SK-N-SH (cell line): ENCODE measurements around the gene PTBP1. TPM values are rescaled to one million over a fixed set of nuclear protein-coding genes. Genes with fewer than 3 reads are reported as not detected.
A peak's percentile ranks its signal among the peaks of the same experiment; 100 is the strongest.

Experiments used
- CTCF ChIA-PET: fragments of 300-600, 350-600 bp; formaldehyde crosslinking; extraction: SDS; loops from one replicate; lab custom pipeline; 2021; lab: Yijun Ruan, JAX
- POLR2A ChIA-PET: fragments of 350-600 bp; sonication (Branson Sonifier 250); formaldehyde crosslinking; extraction: SDS; loops from one replicate; lab custom pipeline; 2020; ENCODE audit warnings: antibody characterized with exemption, inconsistent platforms; lab: Yijun Ruan, JAX
- DNase-seq: peaks from one replicate; pipeline ENCODE4 v3.0.0; 2012
- H2AFZ ChIP-seq: fragments of 200-600 bp; sonication (generic); 2 replicates; pipeline ENCODE4 v1.8.1; 2016; ENCODE audit warnings: antibody characterized with exemption, mild to moderate bottlenecking, low read depth
- H3F3A ChIP-seq: fragments of 200-600 bp; sonication (generic); replicated peaks from 2 replicates; pipeline ENCODE3; 2016; ENCODE audit warnings: antibody characterized with exemption, mild to moderate bottlenecking; ENCODE audit not compliant: insufficient read depth
- H3K27ac ChIP-seq, 2 experiments: fragments of 200-500 bp in 1 of 2; fragments of 200-600 bp in 1 of 2; sonication (Bioruptor generic) in 1 of 2; sonication (generic), shearing (Covaris generic) in 1 of 2; 2 replicates each; pipeline versions ENCODE4 v1.5.1 to v1.6.1; 2014 to 2016; ENCODE audit warnings: low read depth in 2 of 2, inconsistent platforms in 1 of 2, low read length in 1 of 2, mild to moderate bottlenecking in 1 of 2, mixed read lengths in 1 of 2
- H3K27me3 ChIP-seq: fragments of 200-600 bp; sonication (generic), shearing (Covaris generic); 2 replicates; pipeline ENCODE4 v1.6.1; 2016; ENCODE audit warnings: mixed run types; ENCODE audit not compliant: insufficient read depth
- H3K36me3 ChIP-seq, 2 experiments: fragments of 200-500 bp in 1 of 2; fragments of 200-600 bp in 1 of 2; sonication (Bioruptor generic) in 1 of 2; sonication (generic) in 1 of 2; replicated peaks in 1 of 2; 2 replicates each; pipeline versions ENCODE3 to v1.5.1; 2014 to 2016; ENCODE audit warnings: low read length in 1 of 2, mild to moderate bottlenecking in 1 of 2; ENCODE audit not compliant: insufficient read depth in 2 of 2, control insufficient read depth in 1 of 2
- H3K4me1 ChIP-seq, 2 experiments: fragments of 200-500 bp in 1 of 2; fragments of 200-600 bp in 1 of 2; sonication (Bioruptor generic) in 1 of 2; sonication (generic), shearing (Covaris generic) in 1 of 2; 2 replicates each; pipeline versions ENCODE4 v1.5.1 to v1.6.1; 2014 to 2016; ENCODE audit warnings: low read depth in 1 of 2, low read length in 1 of 2, mixed run types in 1 of 2; ENCODE audit not compliant: insufficient read depth in 2 of 2, control insufficient read depth in 1 of 2
- H3K4me2 ChIP-seq: fragments of 200-600 bp; sonication (generic), shearing (Covaris generic); 2 replicates; pipeline ENCODE4 v1.6.1; 2017; ENCODE audit warnings: mixed run types
- H3K4me3 ChIP-seq, 2 experiments: fragments of 200-500 bp in 1 of 2; fragments of 200-600 bp in 1 of 2; sonication (Bioruptor generic) in 1 of 2; sonication (generic), shearing (Covaris generic) in 1 of 2; 2 replicates each; pipeline versions ENCODE4 v1.5.1 to v1.8.1; 2014 to 2016; ENCODE audit warnings: low read depth in 2 of 2, inconsistent platforms in 1 of 2, low read length in 1 of 2, mild to moderate bottlenecking in 1 of 2, mixed read lengths in 1 of 2, moderate library complexity in 1 of 2
- H3K79me2 ChIP-seq: fragments of 200-600 bp; sonication (generic); 2 replicates; pipeline ENCODE4 v1.8.1; 2017; ENCODE audit warnings: mild to moderate bottlenecking; ENCODE audit not compliant: insufficient read depth
- H3K9ac ChIP-seq: fragments of 200-600 bp; sonication (generic); 2 replicates; pipeline ENCODE4 v1.6.1; 2017; ENCODE audit warnings: mixed run types
- H3K9me2 ChIP-seq: fragments of 200-600 bp; sonication (generic); 2 replicates; pipeline ENCODE4 v1.6.1; 2017; ENCODE audit warnings: mixed run types
- H3K9me3 ChIP-seq: fragments of 200-600 bp; sonication (generic); 2 replicates; pipeline ENCODE4 v1.6.1; 2017; ENCODE audit warnings: mixed run types, mild to moderate bottlenecking, moderate library complexity
- H4K20me1 ChIP-seq: fragments of 200-600 bp; sonication (generic); 2 replicates; pipeline ENCODE4 v1.6.1; 2017; ENCODE audit warnings: mild to moderate bottlenecking, mixed run types; ENCODE audit not compliant: insufficient read depth
- EP300 ChIP-seq, 2 experiments: IDR thresholded peaks; 2 replicates each; pipeline versions ENCODE4 v1.4.0 to v1.6.1; 2012; ENCODE audit warnings: borderline replicate concordance in 1 of 2, low read depth in 1 of 2, low read length in 1 of 2
- FOSL2 ChIP-seq: IDR thresholded peaks from 2 replicates; pipeline ENCODE4 v1.4.0; 2012; ENCODE audit warnings: low read depth, mild to moderate bottlenecking, moderate library complexity, borderline replicate concordance
- GATA2 ChIP-seq: sonication (generic); formaldehyde crosslinking; IDR thresholded peaks from 2 replicates; pipeline ENCODE4 v1.5.0; 2020; ENCODE audit warnings: mild to moderate bottlenecking, missing genetic modification reagents
- MXI1 ChIP-seq: IDR thresholded peaks from 2 replicates; pipeline ENCODE4 v1.6.1; 2012; ENCODE audit warnings: mild to moderate bottlenecking, low read depth, low read length, improper control_type of control experiment
- NRF1 ChIP-seq: IDR thresholded peaks from 2 replicates; pipeline ENCODE4 v1.6.1; 2012; ENCODE audit warnings: low read depth, mild to moderate bottlenecking, low read length
- RAD21 ChIP-seq: IDR thresholded peaks from 2 replicates; pipeline ENCODE4 v1.6.1; 2012; ENCODE audit warnings: mild to moderate bottlenecking, low read length
- RFX5 ChIP-seq: IDR thresholded peaks from 2 replicates; pipeline ENCODE4 v1.6.1; 2012; ENCODE audit warnings: mild to moderate bottlenecking, improper control_type of control experiment, low read length
- SMC3 ChIP-seq: IDR thresholded peaks from 2 replicates; pipeline ENCODE4 v1.6.1; 2012; ENCODE audit warnings: low read depth, low read length, improper control_type of control experiment
- YY1 ChIP-seq: IDR thresholded peaks from 2 replicates; pipeline ENCODE4 v1.4.0; 2012; ENCODE audit warnings: low read depth, mild to moderate bottlenecking
- WGBS: methylation state at CpG from one replicate; pipeline ENCODE4 v1.1.6; 2017; ENCODE audit warnings: low lambda C conversion rate; 5-methylcytosine and 5-hydroxymethylcytosine counted together
- polyA plus RNA-seq, 3 experiments: library from polyadenylated mRNA; depleted of rRNA; stranded (reverse); fragments of >200 nt; gene quantifications; 2 replicates each; pipeline ENCODE4 v1.2.3, GENCODE V29; 2012
- TF ChIP-seq, protein P1 (sequence below): fragments of 150-350 bp; IDR thresholded peaks from 2 replicates; pipeline ENCODE4 v1.6.1; 2017; ENCODE audit warnings: antibody characterized with exemption, low read length, low read depth, borderline replicate concordance
- TF ChIP-seq, protein P2 (sequence below): IDR thresholded peaks from 2 replicates; pipeline ENCODE4; 2012
- TF ChIP-seq, protein P3 (sequence below): fragments of 200-600 bp; sonication (generic); IDR thresholded peaks from 2 replicates; pipeline ENCODE4 v1.6.1; 2017; ENCODE audit warnings: antibody characterized with exemption, mild to moderate bottlenecking, moderate library complexity
- TF ChIP-seq, protein P4 (sequence below): IDR thresholded peaks from 2 replicates; pipeline ENCODE4 v1.4.0; 2012; ENCODE audit warnings: low read depth, borderline replicate concordance

The PTBP1 gene
- polyA plus RNA-seq, 1 of the 3 experiments (the other 2 are of a cell fraction), result 243 TPM

DNA sequence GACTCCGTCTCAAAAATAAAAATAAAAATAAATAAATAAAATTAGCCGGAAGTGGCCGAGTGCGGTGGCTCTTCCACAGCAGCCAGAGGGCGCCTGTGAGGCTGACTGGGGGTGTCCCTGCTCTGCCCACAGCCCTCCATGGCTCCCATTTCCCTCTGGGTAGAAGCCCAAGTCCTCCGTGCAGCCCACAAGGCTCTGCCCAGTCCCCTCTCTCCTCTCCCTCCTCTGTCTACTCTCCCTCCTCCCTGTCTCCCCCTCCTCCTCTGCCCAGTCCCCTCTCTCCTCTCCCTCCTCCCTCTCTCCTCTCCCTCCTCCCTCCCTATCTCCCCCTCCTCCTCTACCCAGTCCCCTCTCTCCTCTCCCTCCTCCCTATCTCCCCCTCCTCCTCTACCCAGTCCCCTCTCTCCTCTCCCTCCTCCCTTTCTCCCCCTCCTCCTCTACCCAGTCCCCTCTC lies 25.9 kb upstream of the PTBP1 start:
- ChIA-PET CTCF (interaction anchor here (0.9 to 2.7 kb wide), 5 partner anchors 16 to 259 kb away, joined by 3 to 13 read pairs (median 4); no protein-coding TSS in a partner anchor), POLR2A (no interaction called here)
- Histone ChIP-seq H4K20me1 (no peaks in the 10 kb centered on the region), H3K4me2 (no peak overlapping the region), H3K79me2 (no peaks in the 10 kb centered on the region), H3K27me3 (no peaks in the 10 kb centered on the region), H3K9ac (no peak overlapping the region), H3K4me3 (no peak overlapping the region), H3K4me1 (no peaks in the 10 kb centered on the region), H3K27ac (no peak overlapping the region), H3F3A (peaks cover 7% of the 10 kb centered on the region)
- DNase-seq, result peak; percentile 80
- TF ChIP-seq YY1, result no peak
- TF ChIP-seq, protein P1, sequence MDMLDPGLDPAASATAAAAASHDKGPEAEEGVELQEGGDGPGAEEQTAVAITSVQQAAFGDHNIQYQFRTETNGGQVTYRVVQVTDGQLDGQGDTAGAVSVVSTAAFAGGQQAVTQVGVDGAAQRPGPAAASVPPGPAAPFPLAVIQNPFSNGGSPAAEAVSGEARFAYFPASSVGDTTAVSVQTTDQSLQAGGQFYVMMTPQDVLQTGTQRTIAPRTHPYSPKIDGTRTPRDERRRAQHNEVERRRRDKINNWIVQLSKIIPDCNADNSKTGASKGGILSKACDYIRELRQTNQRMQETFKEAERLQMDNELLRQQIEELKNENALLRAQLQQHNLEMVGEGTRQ, result no peak
- peak; percentile 38; the same call in 1 of the 2 replicates for TF ChIP-seq SMC3
- TF ChIP-seq NRF1, result no peak
- TF ChIP-seq EP300 (IDR thresholded peaks at IDR 0.05; ENCODE audit: borderline replicate concordance in 1 of 2, low read depth in 1 of 2, low read length in 1 of 2), result no peak
- TF ChIP-seq, protein P2, sequence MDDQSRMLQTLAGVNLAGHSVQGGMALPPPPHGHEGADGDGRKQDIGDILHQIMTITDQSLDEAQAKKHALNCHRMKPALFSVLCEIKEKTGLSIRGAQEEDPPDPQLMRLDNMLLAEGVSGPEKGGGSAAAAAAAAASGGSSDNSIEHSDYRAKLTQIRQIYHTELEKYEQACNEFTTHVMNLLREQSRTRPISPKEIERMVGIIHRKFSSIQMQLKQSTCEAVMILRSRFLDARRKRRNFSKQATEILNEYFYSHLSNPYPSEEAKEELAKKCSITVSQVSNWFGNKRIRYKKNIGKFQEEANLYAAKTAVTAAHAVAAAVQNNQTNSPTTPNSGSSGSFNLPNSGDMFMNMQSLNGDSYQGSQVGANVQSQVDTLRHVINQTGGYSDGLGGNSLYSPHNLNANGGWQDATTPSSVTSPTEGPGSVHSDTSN, result no peak
- no peak for TF ChIP-seq MXI1
- TF ChIP-seq GATA2 (CRISPR knock-in tag), result no peak
- TF ChIP-seq, protein P3, sequence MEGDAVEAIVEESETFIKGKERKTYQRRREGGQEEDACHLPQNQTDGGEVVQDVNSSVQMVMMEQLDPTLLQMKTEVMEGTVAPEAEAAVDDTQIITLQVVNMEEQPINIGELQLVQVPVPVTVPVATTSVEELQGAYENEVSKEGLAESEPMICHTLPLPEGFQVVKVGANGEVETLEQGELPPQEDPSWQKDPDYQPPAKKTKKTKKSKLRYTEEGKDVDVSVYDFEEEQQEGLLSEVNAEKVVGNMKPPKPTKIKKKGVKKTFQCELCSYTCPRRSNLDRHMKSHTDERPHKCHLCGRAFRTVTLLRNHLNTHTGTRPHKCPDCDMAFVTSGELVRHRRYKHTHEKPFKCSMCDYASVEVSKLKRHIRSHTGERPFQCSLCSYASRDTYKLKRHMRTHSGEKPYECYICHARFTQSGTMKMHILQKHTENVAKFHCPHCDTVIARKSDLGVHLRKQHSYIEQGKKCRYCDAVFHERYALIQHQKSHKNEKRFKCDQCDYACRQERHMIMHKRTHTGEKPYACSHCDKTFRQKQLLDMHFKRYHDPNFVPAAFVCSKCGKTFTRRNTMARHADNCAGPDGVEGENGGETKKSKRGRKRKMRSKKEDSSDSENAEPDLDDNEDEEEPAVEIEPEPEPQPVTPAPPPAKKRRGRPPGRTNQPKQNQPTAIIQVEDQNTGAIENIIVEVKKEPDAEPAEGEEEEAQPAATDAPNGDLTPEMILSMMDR, result peak; percentile 50
- TF ChIP-seq RAD21, result peak; percentile 33
- TF ChIP-seq, all 33 proteins: peak for 3
- Histone ChIP-seq H3K36me3 (no peaks in the 10 kb centered on the region), H3K9me3 (no peaks in the 10 kb centered on the region), H3K9me2 (no peaks in the 10 kb centered on the region), H2AFZ (no peak overlapping the region)
- 14% methylated on average over 6 of the region's 6 CpGs for WGBS

DNA sequence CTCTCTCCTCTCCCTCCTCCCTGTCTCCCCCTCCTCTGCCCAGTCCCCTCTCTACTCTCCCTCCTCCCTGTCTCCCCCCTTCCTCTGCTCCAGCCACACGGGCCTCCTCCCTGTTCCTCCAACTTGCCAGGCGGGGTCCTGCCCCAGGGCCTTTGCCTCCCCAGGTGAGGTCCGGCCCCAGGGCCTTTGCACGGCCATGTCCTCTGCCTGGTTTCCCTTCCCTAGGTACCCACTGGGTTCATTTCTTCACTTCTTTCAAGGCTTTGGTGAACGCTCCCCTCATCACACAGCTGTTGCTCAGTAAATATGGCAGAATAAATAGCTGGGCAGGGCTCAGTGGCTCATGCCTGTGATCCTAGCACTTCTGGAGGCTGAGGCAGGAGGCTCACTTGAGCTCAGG lies 25.2 kb upstream of the PTBP1 start:
- DNase-seq, result no peak
- H3K27ac ChIP-seq, result no peak overlapping the region
- H2AFZ ChIP-seq, result no peak overlapping the region
- H3K79me2 ChIP-seq, result no peaks in the 10 kb centered on the region
- no peak overlapping the region for H3K9ac ChIP-seq
- H3K27me3 ChIP-seq, result no peaks in the 10 kb centered on the region
- 80% methylated on average over 5 of the region's 5 CpGs for WGBS
- no peak overlapping the region for H3K4me3 ChIP-seq
- H3K36me3 ChIP-seq, result no peaks in the 10 kb centered on the region
- no peaks in the 10 kb centered on the region for H3K4me1 ChIP-seq
- H4K20me1 ChIP-seq, result no peaks in the 10 kb centered on the region
- H3K9me3 ChIP-seq, result no peaks in the 10 kb centered on the region
- H3K4me2 ChIP-seq, result no peak overlapping the region
- H3F3A ChIP-seq, result peaks cover 7% of the 10 kb centered on the region
- H3K9me2 ChIP-seq, result no peaks in the 10 kb centered on the region
- CTCF ChIA-PET, result interaction anchor here (0.7 to 1.0 kb wide), 2 partner anchors 59 to 87 kb away, joined by 3 read pairs; partner anchors contain the start of gene CFD
- POLR2A ChIA-PET, result no interaction called here
- TF ChIP-seq FOSL2 (no peak), RFX5 (no peak), EP300 (IDR thresholded peaks at IDR 0.05; ENCODE audit: borderline replicate concordance in 1 of 2, low read depth in 1 of 2, low read length in 1 of 2) (no peak)
- TF ChIP-seq, protein P4, sequence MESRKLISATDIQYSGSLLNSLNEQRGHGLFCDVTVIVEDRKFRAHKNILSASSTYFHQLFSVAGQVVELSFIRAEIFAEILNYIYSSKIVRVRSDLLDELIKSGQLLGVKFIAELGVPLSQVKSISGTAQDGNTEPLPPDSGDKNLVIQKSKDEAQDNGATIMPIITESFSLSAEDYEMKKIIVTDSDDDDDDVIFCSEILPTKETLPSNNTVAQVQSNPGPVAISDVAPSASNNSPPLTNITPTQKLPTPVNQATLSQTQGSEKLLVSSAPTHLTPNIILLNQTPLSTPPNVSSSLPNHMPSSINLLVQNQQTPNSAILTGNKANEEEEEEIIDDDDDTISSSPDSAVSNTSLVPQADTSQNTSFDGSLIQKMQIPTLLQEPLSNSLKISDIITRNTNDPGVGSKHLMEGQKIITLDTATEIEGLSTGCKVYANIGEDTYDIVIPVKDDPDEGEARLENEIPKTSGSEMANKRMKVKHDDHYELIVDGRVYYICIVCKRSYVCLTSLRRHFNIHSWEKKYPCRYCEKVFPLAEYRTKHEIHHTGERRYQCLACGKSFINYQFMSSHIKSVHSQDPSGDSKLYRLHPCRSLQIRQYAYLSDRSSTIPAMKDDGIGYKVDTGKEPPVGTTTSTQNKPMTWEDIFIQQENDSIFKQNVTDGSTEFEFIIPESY, result no peak
- TF ChIP-seq, protein P1, result no peak
- TF ChIP-seq, protein P2, result no peak
